ENCODE data around the gene SCN9A.

DNA sequence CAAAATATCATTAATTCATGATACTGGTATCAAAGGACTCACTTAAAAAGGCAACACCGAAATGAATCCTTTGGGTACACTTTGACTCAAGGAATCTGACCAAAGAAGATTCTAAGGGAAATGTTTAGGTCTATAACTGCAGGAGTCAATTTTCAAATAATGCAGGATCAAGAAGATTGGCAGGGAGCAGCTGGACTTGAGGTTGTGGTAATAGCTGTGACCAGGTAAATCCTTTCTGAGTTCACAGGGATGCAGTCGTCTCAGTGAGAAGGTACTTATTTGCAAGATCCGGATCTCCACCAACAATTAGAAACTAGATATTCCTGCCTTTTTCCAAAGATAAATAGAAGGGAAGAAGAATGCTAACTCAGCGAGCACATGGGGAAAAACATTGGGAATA, 96.9 kb downstream of the SCN9A start:
- TF ChIP-seq, protein P1, sequence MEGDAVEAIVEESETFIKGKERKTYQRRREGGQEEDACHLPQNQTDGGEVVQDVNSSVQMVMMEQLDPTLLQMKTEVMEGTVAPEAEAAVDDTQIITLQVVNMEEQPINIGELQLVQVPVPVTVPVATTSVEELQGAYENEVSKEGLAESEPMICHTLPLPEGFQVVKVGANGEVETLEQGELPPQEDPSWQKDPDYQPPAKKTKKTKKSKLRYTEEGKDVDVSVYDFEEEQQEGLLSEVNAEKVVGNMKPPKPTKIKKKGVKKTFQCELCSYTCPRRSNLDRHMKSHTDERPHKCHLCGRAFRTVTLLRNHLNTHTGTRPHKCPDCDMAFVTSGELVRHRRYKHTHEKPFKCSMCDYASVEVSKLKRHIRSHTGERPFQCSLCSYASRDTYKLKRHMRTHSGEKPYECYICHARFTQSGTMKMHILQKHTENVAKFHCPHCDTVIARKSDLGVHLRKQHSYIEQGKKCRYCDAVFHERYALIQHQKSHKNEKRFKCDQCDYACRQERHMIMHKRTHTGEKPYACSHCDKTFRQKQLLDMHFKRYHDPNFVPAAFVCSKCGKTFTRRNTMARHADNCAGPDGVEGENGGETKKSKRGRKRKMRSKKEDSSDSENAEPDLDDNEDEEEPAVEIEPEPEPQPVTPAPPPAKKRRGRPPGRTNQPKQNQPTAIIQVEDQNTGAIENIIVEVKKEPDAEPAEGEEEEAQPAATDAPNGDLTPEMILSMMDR (IDR thresholded peaks at IDR 0.05; ENCODE audit: low read length), result no peak
- TF ChIP-seq EZH2 (optimal IDR thresholded peaks at IDR 0.05; ENCODE audit: low read depth, low read length) (no peak), EZH2phosphoT487 (IDR thresholded peaks at IDR 0.05; ENCODE audit: low read length) (no peak)

All from MM.1S (cell line).